WTC11 (cell line): Measurements from ENCODE around the gene SPTBN4. TPM values are rescaled to one million over a fixed set of nuclear protein-coding genes. Genes with fewer than 3 reads are reported as not detected.

Experiments used
- ATAC-seq: fragments of 200-7000 bp; cut with Tn5 transposase; 2 replicates; pipeline ENCODE4 v1.10.0; 2021; ENCODE audit warnings: mild to moderate bottlenecking, moderate library complexity
- CTCF ChIA-PET: fragments of 300-600 bp; sonication (Branson Sonifier 250); formaldehyde crosslinking; loops from one replicate; lab custom pipeline; 2021; ENCODE audit warnings: antibody characterized with exemption; lab: Charles Lee
- POLR2A ChIA-PET: fragments of 350-600 bp; sonication (Branson Sonifier 250); formaldehyde crosslinking; loops from one replicate; lab custom pipeline; 2021; ENCODE audit warnings: antibody characterized with exemption; lab: Charles Lee
- DNase-seq: peaks from one replicate; pipeline ENCODE4 v3.0.0; 2021; ENCODE audit warnings: low spot score
- H3K27ac Mint-ChIP-seq: 2 replicates; pipeline ENCODE4 v1.8.0; 2021; ENCODE audit warnings: mixed read lengths
- H3K27me3 Mint-ChIP-seq: 2 replicates; pipeline ENCODE4 v1.8.0; 2021; ENCODE audit warnings: low read depth, mild to moderate bottlenecking, moderate library complexity, mixed read lengths
- H3K36me3 Mint-ChIP-seq: 2 replicates; pipeline ENCODE4 v1.8.0; 2021; ENCODE audit warnings: mixed read lengths
- H3K4me1 Mint-ChIP-seq: 2 replicates; pipeline ENCODE4 v1.8.0; 2022; ENCODE audit warnings: mixed read lengths
- H3K4me3 Mint-ChIP-seq: 2 replicates; pipeline ENCODE4 v1.8.0; 2021; ENCODE audit warnings: mild to moderate bottlenecking, moderate library complexity, mixed read lengths
- H3K9me3 Mint-ChIP-seq: 2 replicates; pipeline ENCODE4 v1.8.0; 2021; ENCODE audit warnings: mixed read lengths
- FOXP1 ChIP-seq: sonication (generic); formaldehyde crosslinking; IDR thresholded peaks from 2 replicates; pipeline ENCODE4 v1.8.0; 2022; ENCODE audit warnings: missing genetic modification reagents, mild to moderate bottlenecking, moderate library complexity, borderline replicate concordance
- MYBL2 ChIP-seq: sonication (generic); formaldehyde crosslinking; IDR thresholded peaks from 2 replicates; pipeline ENCODE4 v1.8.1; 2023; ENCODE audit warnings: mild to moderate bottlenecking, moderate library complexity, missing genetic modification reagents
- NFYB ChIP-seq: sonication (generic); formaldehyde crosslinking; conservative IDR thresholded peaks from 2 replicates; pipeline ENCODE4 v1.8.0; 2022; ENCODE audit warnings: low read depth, missing genetic modification reagents
- SMAD3 ChIP-seq: sonication (generic); formaldehyde crosslinking; IDR thresholded peaks from 2 replicates; pipeline ENCODE4 v1.8.0; 2022; ENCODE audit warnings: missing genetic modification reagents, mild to moderate bottlenecking, borderline replicate concordance
- SP1 ChIP-seq: sonication (generic); formaldehyde crosslinking; conservative IDR thresholded peaks from 2 replicates; pipeline ENCODE4 v1.8.1; 2022; ENCODE audit warnings: missing genetic modification reagents
- USF2 ChIP-seq: sonication (generic); formaldehyde crosslinking; IDR thresholded peaks from 2 replicates; pipeline ENCODE4 v1.8.1; 2023; ENCODE audit warnings: mild to moderate bottlenecking, missing genetic modification reagents, moderate library complexity
- ZNF232 ChIP-seq: sonication (generic); formaldehyde crosslinking; IDR thresholded peaks from 2 replicates; pipeline ENCODE4 v1.8.0; 2022; ENCODE audit warnings: mild to moderate bottlenecking, missing genetic modification reagents
- ZNF317 ChIP-seq: sonication (generic); formaldehyde crosslinking; IDR thresholded peaks from 2 replicates; pipeline ENCODE4 v1.8.1; 2023; ENCODE audit warnings: low read depth, mild to moderate bottlenecking, moderate library complexity, missing genetic modification reagents, borderline replicate concordance
- ZNF396 ChIP-seq: fragments of 250-450 bp; sonication (Bioruptor Pico); IDR thresholded peaks from 2 replicates; pipeline ENCODE4 v1.8.0; 2021; ENCODE audit warnings: mild to moderate bottlenecking, moderate library complexity, borderline replicate concordance
- ZNF416 ChIP-seq: fragments of 250-450 bp; sonication (Bioruptor Pico); IDR thresholded peaks from 2 replicates; pipeline ENCODE4 v1.9.0; 2021; ENCODE audit warnings: mild to moderate bottlenecking, inconsistent platforms
- ZNF532 ChIP-seq: fragments of 250-450 bp; sonication (Bioruptor Pico); IDR thresholded peaks from 2 replicates; pipeline ENCODE4 v1.9.0; 2021; ENCODE audit warnings: mild to moderate bottlenecking, borderline replicate concordance
- total RNA-seq: library from RNA; stranded (reverse); gene quantifications from 3 replicates; pipeline ENCODE4 v1.2.3, GENCODE V29; 2021
- TF ChIP-seq, protein P1 (sequence below): sonication (generic); formaldehyde crosslinking; IDR thresholded peaks from 2 replicates; pipeline ENCODE4 v1.8.1; 2023; ENCODE audit warnings: mild to moderate bottlenecking, missing genetic modification reagents
- TF ChIP-seq, protein P2 (sequence below): sonication (generic); formaldehyde crosslinking; IDR thresholded peaks from 2 replicates; pipeline ENCODE4 v1.8.0; 2022; ENCODE audit warnings: missing genetic modification reagents
- TF ChIP-seq, protein P3 (sequence below): sonication (generic); formaldehyde crosslinking; IDR thresholded peaks from 2 replicates; pipeline ENCODE4 v1.8.0; 2022; ENCODE audit warnings: mild to moderate bottlenecking, missing genetic modification reagents
- TF ChIP-seq, protein P4 (sequence below): sonication (generic); formaldehyde crosslinking; IDR thresholded peaks from 2 replicates; pipeline ENCODE4 v1.8.1; 2023; ENCODE audit warnings: mild to moderate bottlenecking, missing genetic modification reagents

SPTBN4 gene
- total RNA-seq, 1 experiment from 2014 or later, result 2.8 TPM

DNA sequence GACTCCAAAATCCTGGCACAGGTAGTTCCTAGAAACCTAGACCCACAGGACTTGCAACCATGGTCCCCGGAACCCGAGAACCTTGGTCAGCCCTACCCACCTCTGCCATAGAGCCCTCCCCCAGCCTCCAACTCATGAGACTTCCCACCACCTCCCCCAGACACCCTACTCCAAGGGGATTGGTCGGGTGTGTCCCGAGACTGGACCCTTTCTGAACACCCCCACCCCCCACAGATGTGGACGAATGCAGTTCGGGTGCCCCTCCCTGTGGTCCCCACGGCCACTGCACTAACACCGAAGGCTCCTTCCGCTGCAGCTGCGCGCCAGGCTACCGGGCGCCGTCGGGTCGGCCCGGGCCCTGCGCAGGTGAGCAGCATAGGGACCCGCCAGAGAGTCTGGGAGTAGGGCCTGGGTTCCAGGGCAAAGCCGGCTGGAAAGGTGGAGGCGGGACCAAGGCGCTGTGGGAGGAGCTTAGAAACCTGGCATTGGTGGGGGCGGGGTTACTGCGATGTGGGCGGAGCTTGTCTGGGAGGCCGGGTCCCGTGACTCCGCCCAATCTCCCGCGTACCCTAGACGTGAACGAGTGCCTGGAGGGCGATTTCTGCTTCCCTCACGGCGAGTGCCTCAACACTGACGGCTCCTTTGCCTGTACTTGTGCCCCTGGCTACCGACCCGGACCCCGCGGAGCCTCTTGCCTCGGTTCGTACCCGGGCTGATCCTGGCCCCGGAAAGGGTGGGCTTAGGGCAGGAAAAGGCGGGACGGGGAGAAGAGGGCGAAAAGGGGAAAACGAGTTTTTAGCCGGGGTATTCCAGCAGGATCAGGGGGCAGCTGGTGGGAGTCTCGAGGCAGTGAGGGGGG is 146.3 kb downstream of the SPTBN4 start (continued):
- TF ChIP-seq ZNF532 (CRISPR knock-in tag), result no peak
- TF ChIP-seq, protein P1, sequence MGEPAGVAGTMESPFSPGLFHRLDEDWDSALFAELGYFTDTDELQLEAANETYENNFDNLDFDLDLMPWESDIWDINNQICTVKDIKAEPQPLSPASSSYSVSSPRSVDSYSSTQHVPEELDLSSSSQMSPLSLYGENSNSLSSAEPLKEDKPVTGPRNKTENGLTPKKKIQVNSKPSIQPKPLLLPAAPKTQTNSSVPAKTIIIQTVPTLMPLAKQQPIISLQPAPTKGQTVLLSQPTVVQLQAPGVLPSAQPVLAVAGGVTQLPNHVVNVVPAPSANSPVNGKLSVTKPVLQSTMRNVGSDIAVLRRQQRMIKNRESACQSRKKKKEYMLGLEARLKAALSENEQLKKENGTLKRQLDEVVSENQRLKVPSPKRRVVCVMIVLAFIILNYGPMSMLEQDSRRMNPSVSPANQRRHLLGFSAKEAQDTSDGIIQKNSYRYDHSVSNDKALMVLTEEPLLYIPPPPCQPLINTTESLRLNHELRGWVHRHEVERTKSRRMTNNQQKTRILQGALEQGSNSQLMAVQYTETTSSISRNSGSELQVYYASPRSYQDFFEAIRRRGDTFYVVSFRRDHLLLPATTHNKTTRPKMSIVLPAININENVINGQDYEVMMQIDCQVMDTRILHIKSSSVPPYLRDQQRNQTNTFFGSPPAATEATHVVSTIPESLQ (CRISPR knock-in tag), result no peak
- TF ChIP-seq SP1 (CRISPR knock-in tag), result peak; percentile 55; the same call in 1 of the 2 replicates
- peak; percentile 69 for TF ChIP-seq USF2
- TF ChIP-seq, protein P2, sequence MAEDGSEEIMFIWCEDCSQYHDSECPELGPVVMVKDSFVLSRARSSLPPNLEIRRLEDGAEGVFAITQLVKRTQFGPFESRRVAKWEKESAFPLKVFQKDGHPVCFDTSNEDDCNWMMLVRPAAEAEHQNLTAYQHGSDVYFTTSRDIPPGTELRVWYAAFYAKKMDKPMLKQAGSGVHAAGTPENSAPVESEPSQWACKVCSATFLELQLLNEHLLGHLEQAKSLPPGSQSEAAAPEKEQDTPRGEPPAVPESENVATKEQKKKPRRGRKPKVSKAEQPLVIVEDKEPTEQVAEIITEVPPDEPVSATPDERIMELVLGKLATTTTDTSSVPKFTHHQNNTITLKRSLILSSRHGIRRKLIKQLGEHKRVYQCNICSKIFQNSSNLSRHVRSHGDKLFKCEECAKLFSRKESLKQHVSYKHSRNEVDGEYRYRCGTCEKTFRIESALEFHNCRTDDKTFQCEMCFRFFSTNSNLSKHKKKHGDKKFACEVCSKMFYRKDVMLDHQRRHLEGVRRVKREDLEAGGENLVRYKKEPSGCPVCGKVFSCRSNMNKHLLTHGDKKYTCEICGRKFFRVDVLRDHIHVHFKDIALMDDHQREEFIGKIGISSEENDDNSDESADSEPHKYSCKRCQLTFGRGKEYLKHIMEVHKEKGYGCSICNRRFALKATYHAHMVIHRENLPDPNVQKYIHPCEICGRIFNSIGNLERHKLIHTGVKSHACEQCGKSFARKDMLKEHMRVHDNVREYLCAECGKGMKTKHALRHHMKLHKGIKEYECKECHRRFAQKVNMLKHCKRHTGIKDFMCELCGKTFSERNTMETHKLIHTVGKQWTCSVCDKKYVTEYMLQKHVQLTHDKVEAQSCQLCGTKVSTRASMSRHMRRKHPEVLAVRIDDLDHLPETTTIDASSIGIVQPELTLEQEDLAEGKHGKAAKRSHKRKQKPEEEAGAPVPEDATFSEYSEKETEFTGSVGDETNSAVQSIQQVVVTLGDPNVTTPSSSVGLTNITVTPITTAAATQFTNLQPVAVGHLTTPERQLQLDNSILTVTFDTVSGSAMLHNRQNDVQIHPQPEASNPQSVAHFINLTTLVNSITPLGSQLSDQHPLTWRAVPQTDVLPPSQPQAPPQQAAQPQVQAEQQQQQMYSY (CRISPR knock-in tag), result no peak

GRCh38 chr19:40613690-40614621 is 147.2 kb downstream of the SPTBN4 start:
- DNase-seq, result peak; percentile 90
- POLR2A ChIA-PET, result interaction anchor here (0.6 to 3.0 kb wide), 5 partner anchors 10 to 180 kb away, joined by 3 to 39 read pairs (median 4); partner anchors contain the start of genes COQ8B and ITPKC
- Mint-ChIP-seq H3K4me3 (peak overlapping the region; percentile 90), H3K36me3 (peaks cover 17% of the 10 kb centered on the region), H3K9me3 (no peaks in the 10 kb centered on the region), H3K27me3 (peaks cover 45% of the 10 kb centered on the region), H3K27ac (peak overlapping the region; percentile 99), H3K4me1 (peaks cover 24% of the 10 kb centered on the region)
- CTCF ChIA-PET, result interaction anchor here (0.6 to 4.0 kb wide), 27 partner anchors 9 to 754 kb away, joined by 3 to 94 read pairs (median 4); partner anchors contain the start of genes BLVRB and LTBP4
- peak; percentile 52 for ATAC-seq
- TF ChIP-seq, protein P3, sequence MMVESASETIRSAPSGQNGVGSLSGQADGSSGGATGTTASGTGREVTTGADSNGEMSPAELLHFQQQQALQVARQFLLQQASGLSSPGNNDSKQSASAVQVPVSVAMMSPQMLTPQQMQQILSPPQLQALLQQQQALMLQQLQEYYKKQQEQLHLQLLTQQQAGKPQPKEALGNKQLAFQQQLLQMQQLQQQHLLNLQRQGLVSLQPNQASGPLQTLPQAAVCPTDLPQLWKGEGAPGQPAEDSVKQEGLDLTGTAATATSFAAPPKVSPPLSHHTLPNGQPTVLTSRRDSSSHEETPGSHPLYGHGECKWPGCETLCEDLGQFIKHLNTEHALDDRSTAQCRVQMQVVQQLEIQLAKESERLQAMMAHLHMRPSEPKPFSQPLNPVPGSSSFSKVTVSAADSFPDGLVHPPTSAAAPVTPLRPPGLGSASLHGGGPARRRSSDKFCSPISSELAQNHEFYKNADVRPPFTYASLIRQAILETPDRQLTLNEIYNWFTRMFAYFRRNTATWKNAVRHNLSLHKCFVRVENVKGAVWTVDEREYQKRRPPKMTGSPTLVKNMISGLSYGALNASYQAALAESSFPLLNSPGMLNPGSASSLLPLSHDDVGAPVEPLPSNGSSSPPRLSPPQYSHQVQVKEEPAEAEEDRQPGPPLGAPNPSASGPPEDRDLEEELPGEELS, result peak; percentile 64; the same call in 1 of the 2 replicates
- TF ChIP-seq, protein P4, sequence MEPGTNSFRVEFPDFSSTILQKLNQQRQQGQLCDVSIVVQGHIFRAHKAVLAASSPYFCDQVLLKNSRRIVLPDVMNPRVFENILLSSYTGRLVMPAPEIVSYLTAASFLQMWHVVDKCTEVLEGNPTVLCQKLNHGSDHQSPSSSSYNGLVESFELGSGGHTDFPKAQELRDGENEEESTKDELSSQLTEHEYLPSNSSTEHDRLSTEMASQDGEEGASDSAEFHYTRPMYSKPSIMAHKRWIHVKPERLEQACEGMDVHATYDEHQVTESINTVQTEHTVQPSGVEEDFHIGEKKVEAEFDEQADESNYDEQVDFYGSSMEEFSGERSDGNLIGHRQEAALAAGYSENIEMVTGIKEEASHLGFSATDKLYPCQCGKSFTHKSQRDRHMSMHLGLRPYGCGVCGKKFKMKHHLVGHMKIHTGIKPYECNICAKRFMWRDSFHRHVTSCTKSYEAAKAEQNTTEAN, result 0 out of 2 replicates have a peak, but pooled peaks have one; percentile 14
- TF ChIP-seq ZNF232 (CRISPR knock-in tag), result no peak
- TF ChIP-seq MYBL2 (CRISPR knock-in tag), result no peak
- 0 out of 2 replicates have a peak, but pooled peaks have one; percentile 14 for TF ChIP-seq FOXP1 (CRISPR knock-in tag)
- no peak for TF ChIP-seq ZNF317 (CRISPR knock-in tag)
- TF ChIP-seq SMAD3 (CRISPR knock-in tag), result no peak
- TF ChIP-seq ZNF416 (CRISPR knock-in tag), result 0 out of 2 replicates have a peak, but pooled peaks have one; percentile 71
- TF ChIP-seq NFYB (CRISPR knock-in tag), result peak; percentile 49; the same call in 1 of the 2 replicates
- no peak for TF ChIP-seq ZNF396
